Stimulated activated CD4-positive, alpha-beta T cell treated with anti-CD3 and anti-CD28 coated beads, TNF-alpha, amount 100 ng/mL, for 4 hours (primary cell): Measurements from ENCODE around the gene FKBP6.
"Not testable (repeated sequence)": the region's sequence is repeated elsewhere in the genome, so short reads cannot be mapped to it uniquely, and the experiment has no call there.

Experiments
- DNase-seq, 3 experiments: peaks; one replicate each; pipeline ENCODE4 v3.0.0-alpha.2; 2020; ENCODE audit warnings: low read depth in 3 of 3

The FKBP6 gene

GRCh38 chr7:73324081-73324845, 3.7 kb upstream of the FKBP6 start:
- peak; percentile 15 to 28 (median 20) for DNase-seq

- DNase-seq: not testable (repeated sequence)
Observed at GRCh38 chr7:73325424-73325823, 2.5 kb upstream of the FKBP6 start.

- not testable (repeated sequence) for DNase-seq
Observed at GRCh38 chr7:73327449-73327848, 512 bp upstream of the FKBP6 start.

- DNase-seq: no peak
Observed at GRCh38 chr7:73328696-73329095, 735 bp downstream of the FKBP6 start.

- DNase-seq: no peak
Observed at GRCh38 chr7:73329861-73330581, 2.1 kb downstream of the FKBP6 start.

GRCh38 chr7:73330772-73331171, 2.8 kb downstream of the FKBP6 start:
- no peak for DNase-seq

- DNase-seq: no peak
Observed at GRCh38 chr7:73332447-73332846, 4.5 kb downstream of the FKBP6 start.

- DNase-seq: no peak
Observed at GRCh38 chr7:73338321-73338720, 10.4 kb downstream of the FKBP6 start.

GRCh38 chr7:73340514-73340913, 12.6 kb downstream of the FKBP6 start:
- no peak for DNase-seq

- no peak for DNase-seq
Observed at GRCh38 chr7:73341877-73342276, 13.9 kb downstream of the FKBP6 start.

GRCh38 chr7:73342645-73343044, 14.7 kb downstream of the FKBP6 start:
- no peak for DNase-seq

- DNase-seq: no peak
Observed at GRCh38 chr7:73343671-73344380, 15.9 kb downstream of the FKBP6 start.

GRCh38 chr7:73345538-73345937, 17.6 kb downstream of the FKBP6 start:
- no peak for DNase-seq

- DNase-seq: no peak
Observed at GRCh38 chr7:73345951-73346350, 18.0 kb downstream of the FKBP6 start.

- DNase-seq: no peak
Observed at GRCh38 chr7:73349763-73350162, 21.8 kb downstream of the FKBP6 start.

GRCh38 chr7:73350306-73351068, 22.5 kb downstream of the FKBP6 start:
- DNase-seq: no peak

- DNase-seq: no peak
Observed at GRCh38 chr7:73351447-73352167, 23.6 kb downstream of the FKBP6 start.

GRCh38 chr7:73352784-73353183, 24.8 kb downstream of the FKBP6 start:
- DNase-seq: no peak

- DNase-seq: no peak
Observed at GRCh38 chr7:73353243-73353642, 25.3 kb downstream of the FKBP6 start.

GRCh38 chr7:73354196-73354595, 26.2 kb downstream of the FKBP6 start:
- DNase-seq: no peak

GRCh38 chr7:73354821-73355220, 26.9 kb downstream of the FKBP6 start:
- no peak for DNase-seq
